ENCODE results near the gene LYPD6. TPM values are rescaled to one million over a fixed set of nuclear protein-coding genes. Genes with fewer than 3 reads are reported as not detected.

LYPD6 gene
- total and polyA plus RNA-seq, 8 donors, result 0.64 to 18.6 (median 15.8) TPM

DNA sequence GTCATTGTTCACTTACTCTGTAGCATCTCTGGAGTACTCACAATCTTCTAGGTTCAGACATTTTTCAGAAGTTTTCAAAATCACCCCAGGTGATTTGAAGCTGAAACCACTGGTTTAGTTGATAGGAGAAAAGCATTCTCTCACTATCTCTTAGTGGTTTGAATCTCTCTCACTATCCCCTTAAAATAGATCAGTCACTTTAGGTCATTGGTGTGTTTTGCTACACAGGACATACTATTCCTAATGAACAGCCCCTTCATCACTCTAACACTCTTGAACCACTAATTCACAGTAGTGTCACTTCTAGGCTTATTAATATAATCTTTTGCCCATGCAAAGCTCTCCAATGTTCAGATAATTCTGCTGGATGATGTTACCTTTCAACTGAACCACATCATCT is 34.5 kb downstream of the LYPD6 start:
- intact Hi-C loops (cut with DNase I), result no loop called here
- no peak for DNase-seq
- H3K4me1 ChIP-seq, result no peaks in the 10 kb centered on the region
- no peak for ATAC-seq
- no peaks in the 10 kb centered on the region for H3K27me3 ChIP-seq
- TF ChIP-seq CTCF (IDR thresholded peaks at IDR 0.05), result no peak
- no peaks in the 10 kb centered on the region for H3K36me3 ChIP-seq
- no peak overlapping the region for H3K4me3 ChIP-seq
- no peak overlapping the region for H3K27ac ChIP-seq
- H3K9me3 ChIP-seq, result no peaks in the 10 kb centered on the region

DNA sequence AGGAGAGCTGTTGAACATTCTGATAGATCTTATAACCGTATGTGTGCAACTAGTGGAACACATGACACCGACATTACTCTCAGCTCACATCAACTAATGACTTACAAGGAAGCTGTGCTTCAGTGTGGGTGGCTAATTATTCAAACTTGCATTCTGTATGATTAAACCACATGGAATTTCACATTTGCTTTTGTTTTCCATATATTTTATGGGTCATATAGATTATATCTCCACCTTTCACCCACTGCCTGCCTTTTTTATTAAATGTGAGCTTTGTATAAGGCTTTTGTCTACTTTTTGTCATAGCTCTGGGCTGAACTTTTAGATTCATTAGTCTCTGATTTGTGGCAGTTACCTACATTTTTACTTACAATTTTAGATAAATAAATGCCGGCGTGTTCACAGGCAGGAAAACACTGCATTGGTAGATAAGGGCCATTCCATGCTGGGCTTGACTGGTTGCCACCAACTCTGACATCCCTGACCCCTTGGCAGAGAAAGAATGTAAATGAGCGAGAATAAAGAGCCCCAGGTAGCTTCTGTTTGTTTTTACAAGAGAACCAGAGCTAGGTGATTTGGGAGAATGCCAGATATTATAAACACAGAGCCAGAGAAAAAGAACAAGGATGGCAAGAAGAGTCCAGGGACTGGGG is 35.7 kb downstream of the LYPD6 start:
- no peaks in the 10 kb centered on the region for H3K4me1 ChIP-seq
- no peak for TF ChIP-seq CTCF (IDR thresholded peaks at IDR 0.05)
- no peak overlapping the region for H3K4me3 ChIP-seq
- intact Hi-C loops (cut with DNase I), result no loop called here
- DNase-seq (no peak), ATAC-seq (peak; percentile 47)
- no peaks in the 10 kb centered on the region for H3K27me3 ChIP-seq
- no peaks in the 10 kb centered on the region for H3K9me3 ChIP-seq
- H3K36me3 ChIP-seq, result no peaks in the 10 kb centered on the region
- no peak overlapping the region for H3K27ac ChIP-seq

GRCh38 chr2:149370061-149370775 is 39.8 kb downstream of the LYPD6 start:
- intact Hi-C loops (cut with DNase I), result no loop called here
- ATAC-seq, result no peak

GRCh38 chr2:149371476-149371875 is 41.1 kb downstream of the LYPD6 start:
- ATAC-seq, result no peak

More at GRCh38 chr2:149370061-149370775, 39.8 kb downstream of the LYPD6 start:
- no peak for TF ChIP-seq CTCF (IDR thresholded peaks at IDR 0.05)
- Histone ChIP-seq H3K9me3 (no peaks in the 10 kb centered on the region), H3K27ac (no peak overlapping the region), H3K36me3 (no peaks in the 10 kb centered on the region), H3K4me3 (no peak overlapping the region), H3K27me3 (no peaks in the 10 kb centered on the region), H3K4me1 (no peaks in the 10 kb centered on the region)
- DNase-seq, result no peak

More at GRCh38 chr2:149371476-149371875, 41.1 kb downstream of the LYPD6 start:
- no peak overlapping the region for H3K27ac ChIP-seq
- H3K4me3 ChIP-seq, result no peak overlapping the region
- H3K36me3 ChIP-seq, result no peaks in the 10 kb centered on the region
- H3K27me3 ChIP-seq, result no peaks in the 10 kb centered on the region
- intact Hi-C loops (cut with DNase I), result no loop called here
- no peaks in the 10 kb centered on the region for H3K4me1 ChIP-seq
- DNase-seq, result no peak
- H3K9me3 ChIP-seq, result no peaks in the 10 kb centered on the region
- no peak for TF ChIP-seq CTCF (IDR thresholded peaks at IDR 0.05)
